ENCODE data around the gene PRR7.
"Not testable (repeated sequence)": the region's sequence is repeated elsewhere in the genome, so short reads cannot be mapped to it uniquely, and the experiment has no call there.

- not testable (repeated sequence) for TF ChIP-seq CTCF (IDR thresholded peaks at IDR 0.05; ENCODE audit: poor library complexity, severe bottlenecking); MXI1 (conservative IDR thresholded peaks at IDR 0.05; ENCODE audit: poor library complexity, severe bottlenecking); EZH2 (IDR thresholded peaks at IDR 0.05; ENCODE audit: borderline replicate concordance, insufficient read depth, low read length, poor library complexity, severe bottlenecking); REST (IDR thresholded peaks at IDR 0.05; ENCODE audit: borderline replicate concordance); SMC3 (conservative IDR thresholded peaks at IDR 0.05; ENCODE audit: poor library complexity)
These were observed 39.1 kb downstream of the PRR7 start for GRCh38 chr5:177485753-177486152.
